Hematopoietic multipotent progenitor cell treated with erythropoietin and hydrocortisone succinate and interleukin-3 and kit ligand, for 4 days (in vitro differentiated cells): ENCODE measurements around the gene RPL27.
"Not testable (repeated sequence)": the region's sequence is repeated elsewhere in the genome, so short reads cannot be mapped to it uniquely, and the experiment has no call there.

ENCODE experiments used
- DNase-seq: peaks from one replicate; pipeline ENCODE4 v3.0.0-alpha.2; 2015

The RPL27 gene

DNA sequence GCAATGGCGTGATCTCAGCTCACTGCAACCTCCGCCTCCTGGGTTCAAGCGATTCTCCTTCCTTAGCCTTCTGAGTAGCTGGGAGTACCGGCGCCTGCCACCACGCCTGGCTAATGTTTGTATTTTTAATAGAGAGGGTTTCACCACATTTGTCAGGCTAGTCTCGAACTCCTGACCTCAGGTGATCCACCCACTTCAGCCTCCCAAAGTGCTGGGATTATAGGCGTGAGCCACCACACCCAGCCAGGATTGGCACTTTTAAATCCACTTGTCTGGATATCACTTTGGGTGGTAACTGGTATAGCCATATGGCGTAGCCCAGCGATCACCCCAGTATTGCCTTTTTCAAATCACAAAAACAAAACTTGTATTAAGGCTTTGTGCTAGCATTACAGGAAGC lies 4.3 kb upstream of the RPL27 start:
- DNase-seq: not testable (repeated sequence)

- no peak for DNase-seq
Measured at GRCh38 chr17:42997390-42997983, 732 bp upstream of the RPL27 start.

- DNase-seq: no peak
Measured at GRCh38 chr17:42999003-42999525, 845 bp downstream of the RPL27 start.

GRCh38 chr17:43000894-43001293 lies 2.7 kb downstream of the RPL27 start:
- DNase-seq: not testable (repeated sequence)

DNA sequence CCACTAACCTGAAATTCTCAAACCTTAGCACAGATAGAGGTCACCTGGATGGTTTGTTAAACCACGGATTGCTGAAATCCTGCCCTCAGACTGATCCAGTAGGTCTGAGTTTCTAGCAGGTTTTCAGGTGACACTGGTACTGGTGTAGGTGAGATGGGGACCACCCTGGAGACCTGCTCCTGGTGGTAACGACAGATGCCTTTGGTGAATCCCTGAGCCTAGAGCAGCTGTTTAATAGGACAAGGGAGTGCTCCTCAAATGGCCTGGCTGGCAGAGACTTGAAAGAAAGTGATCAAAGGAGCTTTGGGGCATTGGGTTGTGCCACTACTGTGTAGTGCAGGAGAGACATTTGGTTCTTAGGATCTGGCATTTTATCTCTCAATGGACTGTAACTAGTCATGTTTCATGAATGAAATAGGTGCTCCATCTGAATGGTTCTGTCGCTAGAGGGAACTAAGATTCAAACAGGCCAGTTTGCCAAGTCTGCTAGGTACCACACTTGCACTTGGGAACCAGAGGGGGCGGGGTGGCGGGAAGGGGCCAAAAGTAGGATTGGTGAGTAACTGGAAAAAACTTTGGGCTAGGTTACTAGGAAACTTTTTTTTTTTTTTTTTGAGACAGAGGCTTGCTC lies 5.4 kb downstream of the RPL27 start:
- DNase-seq: peak; percentile 37

- peak; percentile 94 for DNase-seq
Measured at GRCh38 chr17:43006639-43007551, 8.7 kb downstream of the RPL27 start, which contains the start of gene IFI35. IFI35 (plus strand) TSS chr17:43006784; CDS start chr17:43006948, 164 bp downstream.

DNA sequence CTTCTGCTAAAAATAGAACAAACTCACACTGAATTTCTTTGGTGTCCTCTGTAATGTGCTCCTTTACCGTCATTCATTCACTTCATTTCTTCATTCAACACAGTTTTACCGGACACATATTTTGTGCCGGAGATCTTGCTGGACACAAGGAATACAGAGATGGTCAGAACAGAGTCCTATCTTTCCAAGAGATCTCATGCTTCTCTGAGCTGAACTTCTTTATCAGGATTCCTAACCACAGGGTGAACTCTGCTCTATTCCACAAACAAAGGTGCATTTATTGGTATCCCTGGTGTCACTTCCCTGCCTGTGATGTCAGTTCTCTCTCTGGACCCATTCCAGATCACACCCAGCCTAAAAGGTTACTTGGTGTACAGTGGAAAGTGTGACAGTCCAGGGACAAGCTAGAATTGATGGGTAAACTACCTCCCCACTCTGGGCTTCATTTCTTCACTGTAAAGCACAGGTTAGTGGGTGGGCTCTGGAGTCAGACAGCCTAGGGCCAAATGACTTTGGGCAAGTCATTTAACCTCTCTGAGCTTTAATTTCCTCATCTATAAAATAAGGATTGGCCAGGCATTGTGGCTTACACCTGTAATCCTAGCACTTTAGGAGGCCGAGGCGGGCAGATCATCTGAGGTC lies 12.6 kb downstream of the RPL27 start:
- no peak for DNase-seq

GRCh38 chr17:43011728-43012472 lies 13.7 kb downstream of the RPL27 start:
- DNase-seq: peak; percentile 73

DNA sequence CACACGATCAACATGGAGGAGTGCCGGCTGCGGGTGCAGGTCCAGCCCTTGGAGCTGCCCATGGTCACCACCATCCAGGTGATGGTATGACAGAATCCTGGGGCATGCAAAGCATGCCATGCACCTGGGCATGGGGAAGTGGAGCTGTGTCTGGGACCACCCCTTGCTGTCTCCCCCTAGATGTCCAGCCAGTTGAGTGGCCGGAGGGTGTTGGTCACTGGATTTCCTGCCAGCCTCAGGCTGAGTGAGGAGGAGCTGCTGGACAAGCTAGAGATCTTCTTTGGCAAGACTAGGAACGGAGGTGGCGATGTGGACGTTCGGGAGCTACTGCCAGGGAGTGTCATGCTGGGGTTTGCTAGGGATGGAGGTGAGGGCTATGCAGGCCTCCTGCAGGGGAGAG lies 15.1 kb downstream of the RPL27 start:
- no peak for DNase-seq

DNA sequence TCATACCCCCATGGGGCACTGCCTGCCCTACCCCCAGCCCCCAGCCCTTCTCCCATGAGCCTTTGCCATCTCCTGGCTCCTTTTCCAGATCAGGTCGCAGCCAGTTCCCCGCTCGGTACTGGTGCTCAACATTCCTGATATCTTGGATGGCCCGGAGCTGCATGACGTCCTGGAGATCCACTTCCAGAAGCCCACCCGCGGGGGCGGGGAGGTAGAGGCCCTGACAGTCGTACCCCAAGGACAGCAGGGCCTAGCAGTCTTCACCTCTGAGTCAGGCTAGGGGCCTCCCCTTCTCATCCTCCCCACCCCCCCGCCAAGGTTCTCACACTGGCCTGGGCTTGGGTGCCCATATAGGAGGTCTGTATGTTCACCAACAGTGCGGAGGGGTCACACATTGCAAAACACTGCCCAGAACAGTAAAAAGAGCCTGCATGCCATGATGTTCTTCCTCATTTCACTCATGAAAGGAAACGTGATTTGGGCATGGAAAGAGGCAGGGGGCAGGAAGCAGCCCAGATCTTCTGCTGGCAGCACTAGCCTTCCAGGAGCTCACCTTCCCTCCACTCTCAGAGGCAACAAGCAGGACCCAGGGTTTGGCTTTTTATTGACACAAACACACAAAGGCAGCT lies 15.9 kb downstream of the RPL27 start:
- DNase-seq: peak; percentile 49

GRCh38 chr17:43014649-43015542 lies 16.7 kb downstream of the RPL27 start:
- no peak for DNase-seq

- no peak for DNase-seq
Measured at GRCh38 chr17:43015579-43015978, 17.4 kb downstream of the RPL27 start.

DNA sequence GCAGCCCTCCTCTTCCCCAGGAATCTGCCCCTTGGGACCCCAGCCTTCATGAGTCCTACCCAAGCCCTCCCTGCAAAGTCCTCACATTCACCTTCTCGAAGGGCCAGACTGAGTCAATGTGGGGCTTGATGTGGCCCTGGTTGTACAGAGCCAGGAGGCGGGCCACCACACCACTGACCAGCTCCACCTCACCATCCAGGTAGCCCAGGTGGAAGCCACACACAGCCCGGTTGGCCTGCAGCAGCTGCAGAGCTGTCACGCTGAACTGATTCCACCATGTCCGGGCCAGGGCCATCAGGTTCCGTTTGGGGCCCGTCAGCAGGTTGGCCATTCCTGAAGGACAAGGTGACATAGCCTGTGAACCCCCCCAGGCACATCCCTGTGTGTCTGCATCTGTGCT lies 18.0 kb downstream of the RPL27 start:
- DNase-seq: no peak

DNA sequence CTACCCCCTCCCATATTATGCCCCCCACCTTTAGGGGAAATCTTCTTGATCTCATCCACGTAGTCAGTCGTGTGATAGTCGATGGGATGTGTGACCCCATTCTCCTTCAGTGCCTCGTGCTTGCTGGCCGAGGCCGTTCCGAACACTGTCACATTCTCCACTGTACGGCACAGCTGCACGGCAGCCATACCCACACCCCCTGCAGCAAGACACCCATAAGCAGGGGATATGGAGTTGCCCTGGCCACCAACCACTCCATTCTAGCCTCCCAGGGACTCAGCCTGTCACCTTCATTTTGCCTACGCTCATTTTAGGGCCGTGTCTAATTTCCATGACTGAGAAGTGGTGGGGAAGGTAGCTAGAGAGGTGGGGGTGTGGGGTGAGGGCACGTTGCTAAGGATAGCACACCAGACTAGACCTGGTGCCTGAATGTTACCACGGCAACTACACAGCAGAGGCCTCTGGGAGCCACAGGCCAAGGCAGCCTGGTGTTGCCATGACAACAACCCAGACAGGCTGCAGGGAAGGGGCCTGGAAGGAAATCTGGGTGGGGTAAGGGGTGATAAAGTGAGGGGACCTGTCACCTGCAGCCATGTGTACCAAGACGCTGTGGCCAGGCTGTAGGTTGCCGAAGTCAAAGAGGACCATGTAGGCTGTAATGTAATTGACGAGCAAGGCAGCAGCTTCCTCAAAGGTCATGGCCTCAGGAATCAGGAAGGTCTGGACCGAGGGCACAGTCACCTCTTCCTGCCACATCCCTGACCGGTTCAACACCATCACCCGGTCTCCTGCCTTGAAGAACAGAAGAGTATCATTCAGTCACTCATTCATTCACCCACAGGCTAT lies 20.0 kb downstream of the RPL27 start:
- DNase-seq: peak; percentile 59

GRCh38 chr17:43018932-43019331 lies 20.7 kb downstream of the RPL27 start:
- peak; percentile 88 for DNase-seq

DNA sequence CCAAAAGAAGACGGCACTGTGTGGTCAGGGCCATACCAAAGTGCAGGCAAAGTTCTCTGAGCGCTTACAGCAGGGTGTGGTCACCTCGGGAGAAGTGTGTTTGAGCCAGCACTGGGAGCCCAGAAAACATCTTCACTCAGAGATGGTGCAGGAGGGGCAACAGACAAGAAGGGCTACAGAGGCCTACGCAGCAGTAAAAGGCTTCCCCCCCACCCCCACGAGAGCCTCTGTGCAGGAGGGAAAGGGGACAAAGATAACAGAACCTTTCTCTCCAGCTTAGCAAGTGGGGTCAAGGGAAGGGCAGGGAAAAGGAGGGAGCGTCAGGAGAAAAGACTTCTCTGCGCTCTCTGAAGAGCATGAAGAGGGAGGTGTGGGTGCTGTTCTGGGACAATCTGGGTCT lies 21.2 kb downstream of the RPL27 start:
- DNase-seq: peak; percentile 75

GRCh38 chr17:43020030-43020621 lies 21.9 kb downstream of the RPL27 start:
- peak; percentile 51 for DNase-seq

GRCh38 chr17:43020789-43021740 lies 22.8 kb downstream of the RPL27 start:
- DNase-seq: peak; percentile 92
